Lung (tissue), 12 donors: ENCODE data around the gene VPS37B. TPM values are rescaled to one million over a fixed set of nuclear protein-coding genes. Genes with fewer than 3 reads are reported as not detected.

Experiments used
- ATAC-seq: fragments of 200-7000 bp; cut with Tn5 transposase; one replicate; pipeline ENCODE4 v1.9.1; 2020; ENCODE audit warnings: moderate number of reproducible peaks; ENCODE audit not compliant: insufficient read depth, low FRiP score
- DNase-seq, 3 donors: peaks; one replicate each; pipeline ENCODE4 v3.0.0-alpha.2; 2013 to 2017
- H3K27ac ChIP-seq, 2 donors: one replicate each; pipeline ENCODE4 v1.5.1; 2013; ENCODE audit warnings: mild to moderate bottlenecking in 2 of 2, moderate library complexity in 2 of 2, control low read depth in 1 of 2, inconsistent platforms in 1 of 2, low read depth in 1 of 2, low read length in 1 of 2
- H3K27me3 ChIP-seq, 3 donors: one replicate each; pipeline ENCODE4 v1.5.1; 2013; ENCODE audit warnings: low read length in 2 of 3; ENCODE audit not compliant: control insufficient read depth in 3 of 3, insufficient read depth in 3 of 3
- H3K36me3 ChIP-seq, 4 donors: one replicate each; pipeline ENCODE4 v1.5.1; 2013; ENCODE audit warnings: low read length in 4 of 4, mild to moderate bottlenecking in 1 of 4, moderate library complexity in 1 of 4; ENCODE audit not compliant: control insufficient read depth in 4 of 4, insufficient read depth in 4 of 4
- H3K4me1 ChIP-seq, 5 donors: one replicate each; pipeline ENCODE4 v1.5.1; 2013; ENCODE audit warnings: low read length in 5 of 5, mild to moderate bottlenecking in 2 of 5, moderate library complexity in 1 of 5; ENCODE audit not compliant: control insufficient read depth in 5 of 5, insufficient read depth in 5 of 5
- H3K4me3 ChIP-seq: one replicate; pipeline ENCODE4 v1.5.1; 2013; ENCODE audit warnings: mild to moderate bottlenecking, control low read depth, moderate library complexity
- H3K9ac ChIP-seq, 2 donors: one replicate each; pipeline ENCODE4 v1.5.1; 2013; ENCODE audit warnings: low read length in 2 of 2, control low read depth in 1 of 2; ENCODE audit not compliant: insufficient read depth in 1 of 2
- H3K9me3 ChIP-seq, 4 donors: one replicate each; pipeline ENCODE4 v1.5.1; 2013; ENCODE audit warnings: low read length in 3 of 4, mild to moderate bottlenecking in 1 of 4, moderate library complexity in 1 of 4; ENCODE audit not compliant: control insufficient read depth in 4 of 4, insufficient read depth in 3 of 4
- WGBS, 2 donors: extraction: QIAGEN DNeasy Blood & Tissue Kit; methylation state at CpG; one replicate each; pipeline ENCODE4 v1.1.7; 2013; 5-methylcytosine and 5-hydroxymethylcytosine counted together
- polyA plus RNA-seq, 2 donors: library from polyadenylated mRNA; stranded (reverse); fragments of 200-250 nt; gene quantifications; one replicate each; pipeline ENCODE4 v1.2.1, GENCODE V29; 2013
- total RNA-seq, 2 donors: library from RNA; depleted of rRNA in 1 of 2; stranded (reverse); fragments of >200 nt in 1 of 2; gene quantifications; one replicate each; pipeline ENCODE4 v1.2.1, GENCODE V29; 2014 to 2021
- TF ChIP-seq, protein P1 (sequence below): IDR thresholded peaks from 2 replicates; pipeline ENCODE4 v1.5.1; 2012; ENCODE audit warnings: mild to moderate bottlenecking; ENCODE audit errors: control extremely low read depth, extremely low read depth
- donor health status: control.
- donor health status: control.
- donor health status: Bipolar disorder and iron deficiency.
- donor health status: healthy.
- donor health status: DM: yes; HTN: yes; CAD: no.

Gene VPS37B
- total and polyA plus RNA-seq, 4 donors, result 31.0 to 44.1 (median 42.3) TPM

DNA sequence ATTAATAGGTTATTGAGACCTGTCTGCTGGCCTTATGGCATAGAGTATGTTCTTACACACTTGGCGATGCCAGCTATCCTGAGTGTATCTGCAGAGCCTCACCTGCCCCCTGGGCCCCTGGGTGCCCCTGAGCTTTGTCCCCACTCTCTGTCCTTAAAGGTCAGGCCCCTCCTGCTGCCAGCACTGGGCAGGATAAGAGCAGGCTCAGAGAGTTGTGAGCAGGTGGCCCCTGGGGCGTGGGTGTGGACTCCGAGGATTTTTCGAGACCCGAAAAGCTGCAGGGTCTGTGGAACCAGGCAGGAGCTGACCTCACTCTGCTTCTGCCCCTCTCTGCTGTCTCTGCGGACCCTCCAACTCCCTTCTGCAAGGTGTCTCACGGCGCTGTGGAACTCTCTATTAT is 52.5 kb downstream of the VPS37B start:
- TF ChIP-seq, protein P1, sequence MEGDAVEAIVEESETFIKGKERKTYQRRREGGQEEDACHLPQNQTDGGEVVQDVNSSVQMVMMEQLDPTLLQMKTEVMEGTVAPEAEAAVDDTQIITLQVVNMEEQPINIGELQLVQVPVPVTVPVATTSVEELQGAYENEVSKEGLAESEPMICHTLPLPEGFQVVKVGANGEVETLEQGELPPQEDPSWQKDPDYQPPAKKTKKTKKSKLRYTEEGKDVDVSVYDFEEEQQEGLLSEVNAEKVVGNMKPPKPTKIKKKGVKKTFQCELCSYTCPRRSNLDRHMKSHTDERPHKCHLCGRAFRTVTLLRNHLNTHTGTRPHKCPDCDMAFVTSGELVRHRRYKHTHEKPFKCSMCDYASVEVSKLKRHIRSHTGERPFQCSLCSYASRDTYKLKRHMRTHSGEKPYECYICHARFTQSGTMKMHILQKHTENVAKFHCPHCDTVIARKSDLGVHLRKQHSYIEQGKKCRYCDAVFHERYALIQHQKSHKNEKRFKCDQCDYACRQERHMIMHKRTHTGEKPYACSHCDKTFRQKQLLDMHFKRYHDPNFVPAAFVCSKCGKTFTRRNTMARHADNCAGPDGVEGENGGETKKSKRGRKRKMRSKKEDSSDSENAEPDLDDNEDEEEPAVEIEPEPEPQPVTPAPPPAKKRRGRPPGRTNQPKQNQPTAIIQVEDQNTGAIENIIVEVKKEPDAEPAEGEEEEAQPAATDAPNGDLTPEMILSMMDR, result no peak
- peaks cover 0 to 26% (median 11%) of the 10 kb centered on the region in 5 donors for H3K4me1 ChIP-seq
- no peak overlapping the region for H3K4me3 ChIP-seq
- peaks cover 0 to 3% (median 0%) of the 10 kb centered on the region in 3 donors for H3K27me3 ChIP-seq
- DNase-seq, result no peak
- H3K27ac ChIP-seq, result no peak overlapping the region
- ATAC-seq, result no peak
- WGBS, 2 donors, result 96 to 97% methylated on average over 8 of the region's 8 CpGs
- H3K36me3 ChIP-seq, result peaks cover 0 to 3% (median 0%) of the 10 kb centered on the region in 4 donors
- no peaks in the 10 kb centered on the region for H3K9me3 ChIP-seq
- no peak overlapping the region for H3K9ac ChIP-seq

DNA sequence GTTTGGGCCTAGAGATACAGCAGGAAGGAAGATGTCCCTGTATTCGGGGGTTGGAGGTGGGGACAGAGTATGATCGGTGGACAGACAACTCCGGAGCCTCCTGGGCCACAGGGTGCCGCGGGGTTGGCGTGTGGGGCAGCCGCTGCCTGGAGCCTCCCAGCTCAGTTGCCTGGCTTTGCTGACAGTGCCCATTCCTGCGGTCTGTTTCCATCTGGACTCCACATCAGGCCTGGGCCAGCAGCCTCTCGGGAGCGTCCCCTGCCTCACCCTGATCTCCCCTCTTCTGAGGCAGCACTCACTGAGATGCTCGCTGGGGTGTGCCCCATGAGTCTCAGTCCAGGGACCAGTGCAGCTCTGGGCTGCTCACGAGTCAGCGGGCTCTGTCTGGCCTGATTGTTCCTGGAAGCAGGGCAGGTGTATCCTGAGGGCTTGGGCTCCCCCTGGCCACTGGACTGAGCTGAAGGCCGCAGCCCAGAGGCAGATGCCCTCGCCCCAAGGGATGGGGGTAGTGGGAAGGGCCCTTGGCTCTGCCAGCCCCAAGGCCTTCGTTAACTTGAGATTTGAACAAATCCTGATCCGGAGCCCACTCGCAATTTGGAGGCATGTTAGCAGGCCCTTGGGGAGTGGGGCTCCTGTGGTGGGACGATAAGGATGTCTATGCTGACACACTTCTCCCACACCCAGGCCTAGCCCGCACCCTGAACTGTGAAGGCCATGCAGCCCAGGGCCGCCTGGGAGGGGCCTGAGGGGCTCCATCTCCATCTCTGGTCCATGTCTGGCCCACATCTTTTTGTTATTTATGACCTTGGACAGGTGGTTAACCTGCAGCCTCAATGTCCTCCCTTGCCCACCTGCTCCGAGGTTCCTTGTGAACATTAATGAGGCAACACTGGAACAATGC is 53.2 kb downstream of the VPS37B start:
- ATAC-seq (no peak), DNase-seq (no peak)
- WGBS, 2 donors, result 79 to 87% methylated on average over 22 of the region's 22 CpGs
- no peaks in the 10 kb centered on the region for H3K36me3 ChIP-seq
- peaks cover 0 to 28% (median 11%) of the 10 kb centered on the region in 5 donors for H3K4me1 ChIP-seq
- H3K9me3 ChIP-seq, result no peaks in the 10 kb centered on the region
- no peak overlapping the region for H3K4me3 ChIP-seq
- TF ChIP-seq, protein P1, result no peak
- H3K9ac ChIP-seq, result no peak overlapping the region
- peak overlapping the region; percentile 55 to 92 for H3K27ac ChIP-seq
- peaks cover 0 to 7% (median 0%) of the 10 kb centered on the region in 3 donors for H3K27me3 ChIP-seq

DNA sequence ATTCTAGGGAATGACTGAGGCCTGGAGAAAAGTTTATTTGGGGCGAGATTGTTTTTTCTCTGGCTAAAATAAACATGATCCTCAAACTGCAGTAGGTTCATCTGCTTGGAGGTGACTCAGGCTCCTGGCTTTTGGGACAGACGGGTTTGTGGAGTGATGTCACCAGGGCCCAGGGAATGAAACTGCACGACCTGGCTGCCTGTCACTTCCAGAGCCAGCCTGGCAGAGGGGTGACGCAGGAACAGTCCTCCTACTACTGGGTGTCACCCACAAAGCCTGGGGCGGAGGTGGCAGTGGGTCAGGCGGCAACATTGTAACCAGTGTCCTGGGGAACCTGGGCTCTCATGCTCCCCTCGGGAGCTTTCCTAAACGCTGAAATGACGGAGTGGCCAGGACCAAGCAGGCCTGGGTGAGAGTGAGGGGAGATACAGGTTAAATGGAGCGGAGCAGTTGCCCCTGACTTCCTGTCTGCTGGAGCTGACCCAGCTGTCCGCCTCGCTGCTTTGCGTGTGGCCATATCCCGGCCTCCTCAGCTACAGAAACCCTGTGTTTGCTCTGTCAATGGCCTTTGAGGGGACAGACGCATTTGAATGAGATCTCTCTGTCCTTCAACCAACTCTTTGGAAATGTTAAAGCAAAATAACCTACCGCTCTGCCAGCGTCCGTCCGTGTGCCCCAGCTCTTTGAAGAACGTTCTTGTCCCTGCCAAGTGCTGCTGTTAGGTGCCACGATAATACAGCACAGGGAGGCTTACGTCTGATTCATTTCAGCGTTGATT is 54.2 kb downstream of the VPS37B start:
- H3K27me3 ChIP-seq, result peaks cover 0 to 11% (median 3%) of the 10 kb centered on the region in 3 donors
- no peaks in the 10 kb centered on the region for H3K9me3 ChIP-seq
- H3K27ac ChIP-seq, result peak overlapping the region; percentile 80 to 92

More for the DNA sequence above, 54.2 kb downstream of the VPS37B start:
- TF ChIP-seq, protein P1, result no peak
- peaks cover 0 to 28% (median 11%) of the 10 kb centered on the region in 5 donors for H3K4me1 ChIP-seq
- H3K9ac ChIP-seq, result no peak overlapping the region
- H3K36me3 ChIP-seq, result no peaks in the 10 kb centered on the region
- no peak overlapping the region for H3K4me3 ChIP-seq
- ATAC-seq (no peak), DNase-seq (peak in 1 of 3 donors; percentile 55)
- WGBS, 2 donors, result 57 to 72% methylated on average over 23 of the region's 23 CpGs
